Ovary (tissue), 9 donors: ENCODE data around the gene FOXP1. TPM values are rescaled to one million over a fixed set of nuclear protein-coding genes. Genes with fewer than 3 reads are reported as not detected.

ENCODE experiments used
- DNase-seq, 5 donors: peaks; one replicate each; pipeline ENCODE4 v3.0.0-alpha.2; 2019 to 2020
- H3K27ac ChIP-seq, 2 donors: fragments of 200-600 bp; one replicate each; pipeline versions ENCODE4 v1.5.1 to v1.8.0; 2019 to 2022
- H3K27me3 ChIP-seq: fragments of 200-600 bp; one replicate; pipeline ENCODE4 v1.8.0; 2022
- H3K36me3 ChIP-seq: fragments of 200-600 bp; sonication (generic); one replicate; pipeline ENCODE4 v1.5.1; 2019
- H3K4me1 ChIP-seq: one replicate; pipeline ENCODE4 v1.8.1; 2013; ENCODE audit warnings: mild to moderate bottlenecking, moderate library complexity; ENCODE audit not compliant: insufficient read depth
- H3K4me3 ChIP-seq: fragments of 200-600 bp; sonication (generic); one replicate; pipeline ENCODE4 v1.5.1; 2017
- H3K9me3 ChIP-seq, 2 donors: fragments of 200-600 bp in 1 of 2; sonication (generic) in 1 of 2; one replicate each; pipeline versions ENCODE4 v1.5.1 to v1.8.1; 2013 to 2019; ENCODE audit warnings: mild to moderate bottlenecking in 1 of 2, moderate library complexity in 1 of 2
- EP300 ChIP-seq: sonication (generic); formaldehyde crosslinking; IDR thresholded peaks from one replicate; pipeline ENCODE4 v1.6.1; 2017; ENCODE audit warnings: antibody characterized with exemption
- POLR2A ChIP-seq: fragments of 450-650 bp; IDR thresholded peaks from one replicate; pipeline ENCODE4 v1.6.1; 2017; ENCODE audit warnings: antibody characterized with exemption, mild to moderate bottlenecking, moderate library complexity
- WGBS, 3 donors: extraction: QIAGEN DNeasy Blood & Tissue Kit in 1 of 3; methylation state at CpG; one replicate each; pipeline versions ENCODE4 v1.1.5 to v1.1.7; 2013 to 2017; 5-methylcytosine and 5-hydroxymethylcytosine counted together
- intact Hi-C, 4 donors: fragments of 100-400 bp; cut with DNase I; formaldehyde crosslinking; loops; one replicate each; pipeline versions ENCODE4 v1.11.0 to v1.15.1; 2022 to 2023
- polyA plus RNA-seq, 2 donors: library from polyadenylated mRNA; stranded (reverse); fragments of 200-250 nt in 1 of 2; fragments of 350-450 nt in 1 of 2; fragmentation: Illumina TruSeq in 1 of 2; extraction: RNeasy Lipid Tissue Mini Kit (QIAGEN cat#74804) in 1 of 2; gene quantifications; one replicate each; pipeline ENCODE4 v1.2.3, GENCODE V29; 2013 to 2014
- total RNA-seq, 7 donors: library from RNA; depleted of rRNA in 2 of 7; stranded (reverse); fragments of >200 nt in 2 of 7; fragmentation: NEBNext Ultra II Directional in 3 of 7; extraction: Animal tissue kit (Norgen Biotek cat#: 25700) in 3 of 7; gene quantifications; one replicate each; pipeline versions ENCODE4 v1.1.0 to v1.2.4, GENCODE V29; 2016 to 2023
- TF ChIP-seq, protein P1 (sequence below), 3 donors: fragments of 450-650 bp in 2 of 3; fragments of 200-600 bp in 1 of 3; IDR thresholded peaks; one replicate each; pipeline versions ENCODE4 v1.5.1 to v1.8.0; 2016 to 2022; ENCODE audit warnings: antibody characterized with exemption in 3 of 3, mild to moderate bottlenecking in 1 of 3
- donor health status: DM: no; HTN: no; CAD: no; lungs with moderate emphysema.
- donor health status: DM: no; HTN: no; CAD: no.
- donor health status: Bipolar disorder and iron deficiency.
- donor health status: DM: yes; HTN: yes; CAD: no.
- donor health status: DM: no; HTN: no; CAD: no.
- donor health status: DM: yes; HTN: yes; CAD: no.

The FOXP1 gene
- total and polyA plus RNA-seq, 9 donors, result 31.7 to 126 (median 114) TPM

DNA sequence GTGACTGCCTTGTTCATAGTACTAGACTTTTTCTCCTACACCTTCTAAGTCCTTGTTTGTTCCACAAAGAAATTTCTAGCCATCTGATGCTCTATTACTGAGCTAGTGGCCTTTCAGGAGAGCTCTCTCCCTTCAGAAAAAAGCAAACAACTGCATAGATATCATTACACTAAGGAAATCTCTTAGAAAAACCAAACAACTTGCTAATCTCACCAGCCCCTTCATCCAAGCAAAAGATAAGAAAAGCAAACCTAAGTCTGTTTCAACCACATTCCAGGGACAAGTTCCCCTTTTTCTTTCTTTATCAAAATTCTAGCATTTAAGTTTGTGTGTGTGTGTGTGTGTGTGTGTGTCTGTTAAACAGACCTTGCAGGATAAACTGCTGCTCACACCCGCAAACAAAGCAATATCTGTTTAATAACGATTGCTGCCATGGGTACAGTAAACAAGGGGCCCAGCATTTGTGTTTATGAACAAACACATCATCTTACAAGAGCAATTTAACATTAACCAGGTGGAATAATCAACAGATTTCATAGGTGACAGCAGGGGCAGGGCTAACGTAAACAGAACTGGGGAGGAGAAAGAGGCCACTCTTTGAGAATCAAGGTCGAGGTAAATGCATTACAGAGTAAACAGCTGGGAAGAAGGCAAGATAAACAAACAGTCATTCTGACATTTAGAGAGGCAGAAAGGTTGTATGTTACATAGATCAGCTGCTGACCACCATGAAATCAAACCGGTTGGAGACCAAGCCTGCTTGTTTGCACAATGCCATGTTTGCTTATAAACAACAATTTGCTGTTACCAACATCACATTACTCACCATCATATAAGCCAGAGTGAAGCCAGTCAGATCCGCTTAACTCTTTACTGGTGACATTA lies 375.1 kb downstream of the FOXP1 start:
- TF ChIP-seq EP300 (no peak), POLR2A (no peak)
- TF ChIP-seq, protein P1, sequence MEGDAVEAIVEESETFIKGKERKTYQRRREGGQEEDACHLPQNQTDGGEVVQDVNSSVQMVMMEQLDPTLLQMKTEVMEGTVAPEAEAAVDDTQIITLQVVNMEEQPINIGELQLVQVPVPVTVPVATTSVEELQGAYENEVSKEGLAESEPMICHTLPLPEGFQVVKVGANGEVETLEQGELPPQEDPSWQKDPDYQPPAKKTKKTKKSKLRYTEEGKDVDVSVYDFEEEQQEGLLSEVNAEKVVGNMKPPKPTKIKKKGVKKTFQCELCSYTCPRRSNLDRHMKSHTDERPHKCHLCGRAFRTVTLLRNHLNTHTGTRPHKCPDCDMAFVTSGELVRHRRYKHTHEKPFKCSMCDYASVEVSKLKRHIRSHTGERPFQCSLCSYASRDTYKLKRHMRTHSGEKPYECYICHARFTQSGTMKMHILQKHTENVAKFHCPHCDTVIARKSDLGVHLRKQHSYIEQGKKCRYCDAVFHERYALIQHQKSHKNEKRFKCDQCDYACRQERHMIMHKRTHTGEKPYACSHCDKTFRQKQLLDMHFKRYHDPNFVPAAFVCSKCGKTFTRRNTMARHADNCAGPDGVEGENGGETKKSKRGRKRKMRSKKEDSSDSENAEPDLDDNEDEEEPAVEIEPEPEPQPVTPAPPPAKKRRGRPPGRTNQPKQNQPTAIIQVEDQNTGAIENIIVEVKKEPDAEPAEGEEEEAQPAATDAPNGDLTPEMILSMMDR (IDR thresholded peaks at IDR 0.05), result no peak
- H3K4me3 ChIP-seq, result no peak overlapping the region
- intact Hi-C loops, result loop anchor here in 1 of 4 donors (10.0 kb wide), 1 partner anchor 74 kb away; no protein-coding TSS in a partner anchor
- no peaks in the 10 kb centered on the region for H3K36me3 ChIP-seq
- H3K9me3 ChIP-seq, result no peaks in the 10 kb centered on the region
- WGBS, 3 donors, result 36 to 58% (median 40%) methylated on average over 6 of the region's 6 CpGs
- H3K27me3 ChIP-seq, result no peaks in the 10 kb centered on the region
- peak overlapping the region in 1 of 2 donors; percentile 43 for H3K27ac ChIP-seq
- no peak for DNase-seq
- peaks cover 23% of the 10 kb centered on the region for H3K4me1 ChIP-seq

DNA sequence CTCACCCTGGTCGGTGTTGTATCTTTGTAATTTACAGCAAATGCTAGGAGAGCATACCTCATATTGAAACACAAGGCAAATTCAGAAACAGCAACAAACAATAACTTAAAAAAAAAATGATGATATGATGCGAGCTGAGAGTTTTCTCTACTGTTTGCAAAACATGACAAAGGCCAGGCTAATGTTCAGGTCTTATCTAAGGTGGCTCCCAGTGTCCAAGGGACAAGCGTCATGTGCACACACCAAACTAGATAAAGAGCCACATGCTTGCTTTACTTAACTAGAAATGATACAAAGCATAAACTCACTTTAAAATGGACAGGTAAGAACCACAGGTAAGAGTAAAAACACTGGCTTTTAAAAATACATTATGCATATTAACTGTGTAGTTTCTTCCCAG lies 375.9 kb downstream of the FOXP1 start:
- H3K36me3 ChIP-seq, result no peaks in the 10 kb centered on the region
- no peak overlapping the region for H3K27ac ChIP-seq
- intact Hi-C loops, result loop anchor here in 1 of 4 donors (10.0 kb wide), 1 partner anchor 73 kb away; no protein-coding TSS in a partner anchor
- DNase-seq, result no peak
- H3K4me3 ChIP-seq, result no peak overlapping the region
- 37 to 76% (median 60%) methylated on average over 3 of the region's 3 CpGs for WGBS, 3 donors
- no peaks in the 10 kb centered on the region for H3K9me3 ChIP-seq
- no peaks in the 10 kb centered on the region for H3K27me3 ChIP-seq
- TF ChIP-seq EP300, result no peak
- TF ChIP-seq POLR2A, result no peak
- TF ChIP-seq, protein P1 (IDR thresholded peaks at IDR 0.05), result no peak
- peaks cover 25% of the 10 kb centered on the region for H3K4me1 ChIP-seq

DNA sequence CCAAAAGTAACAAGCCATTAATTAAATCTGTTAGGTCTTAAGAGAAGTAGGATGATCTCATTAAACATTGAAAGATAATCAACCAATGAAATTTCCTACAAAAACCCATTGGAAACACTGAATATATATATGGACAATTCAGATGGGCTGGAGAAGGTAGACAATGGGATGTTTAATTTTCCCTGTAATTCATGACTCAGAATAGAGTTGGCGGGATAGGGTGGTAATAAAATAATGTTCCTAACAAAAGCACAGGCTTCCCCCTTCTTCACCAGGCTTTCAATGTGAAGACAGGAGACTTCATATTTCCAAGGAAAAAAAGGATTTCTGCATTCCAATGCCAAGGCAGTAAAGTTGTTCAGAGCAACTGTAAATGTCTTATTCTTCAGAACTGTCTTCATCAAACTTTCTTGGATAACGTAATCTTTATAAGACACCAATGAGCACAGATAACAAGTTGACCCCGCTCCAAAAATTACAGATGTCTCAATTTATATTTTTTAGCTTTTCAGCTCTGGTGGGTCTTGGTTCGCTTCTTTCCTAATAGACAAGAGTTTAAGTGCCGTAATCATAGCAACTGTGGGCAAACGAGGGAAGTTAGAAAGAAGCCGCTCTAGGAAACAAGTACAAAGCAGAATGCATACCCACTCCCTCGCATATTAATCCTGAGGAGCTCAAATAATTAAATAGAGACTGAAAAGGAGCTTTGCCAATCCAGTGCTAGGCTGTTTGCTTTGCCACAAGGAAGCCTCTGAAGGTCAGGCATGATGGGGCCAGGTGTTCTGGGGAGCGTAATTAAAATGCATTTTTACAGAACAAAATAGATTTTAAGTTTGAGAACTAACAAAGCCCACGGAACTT lies 377.0 kb downstream of the FOXP1 start:
- Histone ChIP-seq H3K36me3 (no peaks in the 10 kb centered on the region), H3K4me1 (peaks cover 28% of the 10 kb centered on the region), H3K27ac (no peak overlapping the region), H3K27me3 (no peaks in the 10 kb centered on the region), H3K4me3 (no peak overlapping the region), H3K9me3 (no peaks in the 10 kb centered on the region)
- no peak for DNase-seq
- no peak for TF ChIP-seq POLR2A
- TF ChIP-seq, protein P1 (IDR thresholded peaks at IDR 0.05), result no peak
- TF ChIP-seq EP300, result no peak
- 69 to 76% (median 73%) methylated on average over 10 of the region's 10 CpGs for WGBS, 3 donors
- intact Hi-C loops, result loop anchor here in 1 of 4 donors (10.0 kb wide), 1 partner anchor 72 kb away; no protein-coding TSS in a partner anchor

DNA sequence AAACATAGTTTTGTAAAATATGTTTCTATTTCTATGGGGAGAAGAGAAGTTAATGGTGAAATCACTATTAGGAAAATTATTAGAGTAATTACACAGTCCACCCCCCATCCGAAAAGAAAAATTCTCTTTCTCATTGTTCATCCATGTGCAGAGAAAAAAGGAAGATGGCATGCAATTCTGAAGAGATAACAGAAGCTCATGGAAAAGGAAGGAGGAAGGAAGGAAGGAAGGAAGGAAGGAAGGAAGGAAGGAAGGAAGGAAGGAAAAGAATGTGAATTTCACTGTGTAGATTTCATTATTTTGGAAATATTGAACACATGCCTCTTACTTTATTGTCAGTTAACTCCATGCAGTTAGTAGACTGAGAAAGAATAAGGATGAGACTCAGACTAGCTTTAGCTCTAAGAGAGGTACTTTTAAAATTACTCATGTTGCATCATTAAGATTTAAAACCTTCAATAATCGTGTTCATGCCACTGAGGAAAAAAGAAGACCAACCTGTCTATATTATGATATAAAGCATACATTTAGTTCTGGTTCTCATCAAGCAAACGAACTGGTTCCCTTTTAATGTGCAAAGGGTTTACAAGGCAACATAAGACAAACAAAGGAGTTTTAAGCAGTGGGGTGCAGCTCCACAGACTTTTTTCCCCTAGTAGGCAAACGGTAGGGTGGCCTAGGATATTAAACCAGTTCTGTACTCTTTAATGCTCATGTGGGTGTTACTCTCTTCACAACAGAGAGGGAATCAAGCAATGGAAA lies 379.6 kb downstream of the FOXP1 start:
- Histone ChIP-seq H3K4me1 (peaks cover 19% of the 10 kb centered on the region), H3K27me3 (no peaks in the 10 kb centered on the region), H3K9me3 (no peaks in the 10 kb centered on the region), H3K27ac (no peak overlapping the region), H3K4me3 (no peak overlapping the region), H3K36me3 (no peaks in the 10 kb centered on the region)
- DNase-seq, result no peak
- intact Hi-C loops, result loop anchor here in 1 of 4 donors (10.0 kb wide), 1 partner anchor 69 kb away; no protein-coding TSS in a partner anchor
- TF ChIP-seq EP300 (no peak), POLR2A (no peak)
- TF ChIP-seq, protein P1 (IDR thresholded peaks at IDR 0.05), result no peak
- WGBS, 3 donors, result 78 to 88% (median 86%) methylated on average over 4 of the region's 4 CpGs
